GM10266 (cell line): ENCODE results near the gene HOXB5.

Source experiments
- DNase-seq: peaks from one replicate; pipeline ENCODE4 v3.0.0; 2012; ENCODE audit errors: extremely low spot score
- CTCF ChIP-seq: IDR thresholded peaks from 2 replicates; pipeline ENCODE4 v1.5.1; 2012; ENCODE audit warnings: mild to moderate bottlenecking, low read depth; ENCODE audit not compliant: control insufficient read depth, insufficient read depth; ENCODE audit errors: missing control alignments

HOXB5 gene

GRCh38 chr17:48617471-48618255 is 24.1 kb upstream of the HOXB5 start:
- TF ChIP-seq CTCF = no peak
- DNase-seq = no peak

GRCh38 chr17:48616717-48617470 is 23.3 kb upstream of the HOXB5 start:
- no peak for TF ChIP-seq CTCF
- no peak for DNase-seq

- DNase-seq = no peak
- no peak for TF ChIP-seq CTCF
These were observed 22.6 kb upstream of the HOXB5 start for GRCh38 chr17:48615963-48616716.

GRCh38 chr17:48615047-48615962 is 21.7 kb upstream of the HOXB5 start, which contains the start of gene HOXB8:
TSS of gene HOXB8 (minus strand) at chr17:48615292. CDS start at chr17:48614704, 588 bp downstream.
- no peak for TF ChIP-seq CTCF
- no peak for DNase-seq

GRCh38 chr17:48613862-48614694 is 20.5 kb upstream of the HOXB5 start:
- no peak for DNase-seq

More at GRCh38 chr17:48613862-48614694, 20.5 kb upstream of the HOXB5 start:
- no peak for TF ChIP-seq CTCF
